Measurements from ENCODE around the gene GET4.

DNA sequence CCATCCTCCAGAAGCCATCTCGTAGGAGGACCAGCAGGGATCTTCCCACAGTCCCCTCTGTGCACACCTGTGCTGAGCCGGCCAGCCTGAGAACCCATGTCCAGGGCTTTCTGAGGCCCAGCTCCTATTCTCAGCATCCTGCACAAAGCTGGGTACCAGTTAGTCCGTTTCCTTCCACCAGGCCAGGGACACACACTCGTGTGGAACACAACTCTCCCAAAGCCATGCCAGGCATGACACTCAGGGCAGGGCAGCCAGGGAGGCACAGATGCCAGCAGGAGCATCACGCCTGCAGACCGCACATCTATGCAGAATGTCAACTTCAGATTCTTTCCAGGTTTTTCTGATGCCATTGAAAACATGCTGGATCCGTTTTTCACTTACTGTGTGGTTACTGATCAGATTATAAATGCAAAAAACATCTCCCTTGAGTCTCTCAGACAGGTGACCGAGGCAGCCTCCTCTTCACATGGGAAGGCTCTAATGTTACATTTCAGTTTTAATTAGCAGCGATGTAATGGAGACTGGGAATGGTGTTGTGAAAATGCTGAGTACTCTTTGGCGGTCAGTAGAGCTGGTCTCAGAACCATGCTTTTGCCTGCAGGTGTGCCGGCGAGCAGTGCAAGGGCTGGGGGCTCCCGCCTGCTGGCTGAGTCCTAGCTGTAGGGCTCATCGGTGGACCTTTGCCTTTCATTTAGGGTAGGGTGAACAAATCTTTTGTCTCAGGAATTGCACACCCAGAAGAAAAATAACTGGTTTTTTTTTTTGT lies 47.4 kb upstream of the GET4 start:
- TF ChIP-seq, protein P1, sequence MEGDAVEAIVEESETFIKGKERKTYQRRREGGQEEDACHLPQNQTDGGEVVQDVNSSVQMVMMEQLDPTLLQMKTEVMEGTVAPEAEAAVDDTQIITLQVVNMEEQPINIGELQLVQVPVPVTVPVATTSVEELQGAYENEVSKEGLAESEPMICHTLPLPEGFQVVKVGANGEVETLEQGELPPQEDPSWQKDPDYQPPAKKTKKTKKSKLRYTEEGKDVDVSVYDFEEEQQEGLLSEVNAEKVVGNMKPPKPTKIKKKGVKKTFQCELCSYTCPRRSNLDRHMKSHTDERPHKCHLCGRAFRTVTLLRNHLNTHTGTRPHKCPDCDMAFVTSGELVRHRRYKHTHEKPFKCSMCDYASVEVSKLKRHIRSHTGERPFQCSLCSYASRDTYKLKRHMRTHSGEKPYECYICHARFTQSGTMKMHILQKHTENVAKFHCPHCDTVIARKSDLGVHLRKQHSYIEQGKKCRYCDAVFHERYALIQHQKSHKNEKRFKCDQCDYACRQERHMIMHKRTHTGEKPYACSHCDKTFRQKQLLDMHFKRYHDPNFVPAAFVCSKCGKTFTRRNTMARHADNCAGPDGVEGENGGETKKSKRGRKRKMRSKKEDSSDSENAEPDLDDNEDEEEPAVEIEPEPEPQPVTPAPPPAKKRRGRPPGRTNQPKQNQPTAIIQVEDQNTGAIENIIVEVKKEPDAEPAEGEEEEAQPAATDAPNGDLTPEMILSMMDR (IDR thresholded peaks at IDR 0.05) = no peak
- TF ChIP-seq POLR2AphosphoS5 (IDR thresholded peaks at IDR 0.05; ENCODE audit: low read depth, low read length) (no peak), TCF7L2 (IDR thresholded peaks at IDR 0.05; ENCODE audit: low read depth, low read length) (no peak), SIN3A (IDR thresholded peaks at IDR 0.05; ENCODE audit: borderline replicate concordance, insufficient read depth, low read depth, low read length) (no peak)
- TF ChIP-seq, protein P2, sequence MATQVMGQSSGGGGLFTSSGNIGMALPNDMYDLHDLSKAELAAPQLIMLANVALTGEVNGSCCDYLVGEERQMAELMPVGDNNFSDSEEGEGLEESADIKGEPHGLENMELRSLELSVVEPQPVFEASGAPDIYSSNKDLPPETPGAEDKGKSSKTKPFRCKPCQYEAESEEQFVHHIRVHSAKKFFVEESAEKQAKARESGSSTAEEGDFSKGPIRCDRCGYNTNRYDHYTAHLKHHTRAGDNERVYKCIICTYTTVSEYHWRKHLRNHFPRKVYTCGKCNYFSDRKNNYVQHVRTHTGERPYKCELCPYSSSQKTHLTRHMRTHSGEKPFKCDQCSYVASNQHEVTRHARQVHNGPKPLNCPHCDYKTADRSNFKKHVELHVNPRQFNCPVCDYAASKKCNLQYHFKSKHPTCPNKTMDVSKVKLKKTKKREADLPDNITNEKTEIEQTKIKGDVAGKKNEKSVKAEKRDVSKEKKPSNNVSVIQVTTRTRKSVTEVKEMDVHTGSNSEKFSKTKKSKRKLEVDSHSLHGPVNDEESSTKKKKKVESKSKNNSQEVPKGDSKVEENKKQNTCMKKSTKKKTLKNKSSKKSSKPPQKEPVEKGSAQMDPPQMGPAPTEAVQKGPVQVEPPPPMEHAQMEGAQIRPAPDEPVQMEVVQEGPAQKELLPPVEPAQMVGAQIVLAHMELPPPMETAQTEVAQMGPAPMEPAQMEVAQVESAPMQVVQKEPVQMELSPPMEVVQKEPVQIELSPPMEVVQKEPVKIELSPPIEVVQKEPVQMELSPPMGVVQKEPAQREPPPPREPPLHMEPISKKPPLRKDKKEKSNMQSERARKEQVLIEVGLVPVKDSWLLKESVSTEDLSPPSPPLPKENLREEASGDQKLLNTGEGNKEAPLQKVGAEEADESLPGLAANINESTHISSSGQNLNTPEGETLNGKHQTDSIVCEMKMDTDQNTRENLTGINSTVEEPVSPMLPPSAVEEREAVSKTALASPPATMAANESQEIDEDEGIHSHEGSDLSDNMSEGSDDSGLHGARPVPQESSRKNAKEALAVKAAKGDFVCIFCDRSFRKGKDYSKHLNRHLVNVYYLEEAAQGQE (IDR thresholded peaks at IDR 0.05; ENCODE audit: insufficient read depth in 1 of 2, low read depth in 2 of 2, low read length in 1 of 2) = no peak

Measured in Panc1 (cell line).